GM12878 (cell line): Measurements from ENCODE around the gene TMEM35B. TPM values are rescaled to one million over a fixed set of nuclear protein-coding genes. Genes with fewer than 3 reads are reported as not detected.
"Not testable (repeated sequence)": the region's sequence is repeated elsewhere in the genome, so short reads cannot be mapped to it uniquely, and the experiment has no call there.

Source experiments
- ATAC-seq: fragments of 200-7000 bp; cut with Tn5 transposase; 3 replicates; pipeline ENCODE4 v1.9.1; 2020; ENCODE audit warnings: mild to moderate bottlenecking, moderate library complexity
- BruUV-seq: library from RNA; stranded (reverse); fragments of 400-500 nt; replicated peaks from 2 replicates; lab custom pipeline; 2021; lab: Mats Ljungman, UMichigan
- CTCF ChIA-PET: fragments of 300-600 bp; sonication (Branson Sonifier 250); formaldehyde crosslinking; extraction: SDS; loops from one replicate; lab custom pipeline; 2021; ENCODE audit warnings: inconsistent platforms; lab: Yijun Ruan, JAX
- POLR2A ChIA-PET: fragments of 350-600 bp; formaldehyde crosslinking; extraction: SDS; loops from one replicate; lab custom pipeline; 2021; ENCODE audit warnings: inconsistent platforms; lab: Charles Lee
- RAD21 ChIA-PET: fragments of 300-600 bp; sonication (Branson Sonifier 250); formaldehyde crosslinking; loops from one replicate; lab custom pipeline; 2023; ENCODE audit warnings: antibody characterized with exemption; ENCODE audit not compliant: unreplicated experiment; lab: Charles Lee
- SMC1A ChIA-PET: fragments of 300-600 bp; sonication (Branson Sonifier 250); formaldehyde crosslinking; loops from one replicate; lab custom pipeline; 2023; ENCODE audit not compliant: unreplicated experiment, uncharacterized antibody; lab: Charles Lee
- DNase-seq: peaks from one replicate; pipeline ENCODE4 v3.0.0-alpha.2; 2011; ENCODE audit warnings: low read depth, low spot score
- FAIRE-seq: peaks from 3 replicates; lab custom pipeline; 2011; peaks lifted over from hg19 to GRCh38; lab: Jason Lieb, UNC
- H2AFZ ChIP-seq: 2 replicates; pipeline ENCODE4 v1.6.0; 2011; ENCODE audit warnings: low read depth, low read length, control low read depth; ENCODE audit not compliant: control insufficient read depth
- H3K27ac ChIP-seq: 2 replicates; pipeline ENCODE4 v1.5.1; 2011; ENCODE audit warnings: control low read depth; ENCODE audit not compliant: control insufficient read depth, insufficient read depth
- H3K27me3 ChIP-seq, 2 experiments: replicated peaks in 1 of 2; 2 replicates each; pipeline versions ENCODE4 v1.6.0 to v1.6.1; 2011; ENCODE audit warnings: low read length in 1 of 2; ENCODE audit not compliant: control insufficient read depth in 2 of 2, insufficient read depth in 2 of 2
- H3K36me3 ChIP-seq, 2 experiments: 2 replicates each; pipeline ENCODE4 v1.5.1; 2011; ENCODE audit warnings: low read length in 1 of 2; ENCODE audit not compliant: control insufficient read depth in 2 of 2, insufficient read depth in 2 of 2
- H3K4me1 ChIP-seq: 2 replicates; pipeline ENCODE4 v1.6.1; 2011; ENCODE audit warnings: mild to moderate bottlenecking, low read length, moderate library complexity, mixed read lengths; ENCODE audit not compliant: control insufficient read depth, insufficient read depth
- H3K4me2 ChIP-seq: 2 replicates; pipeline ENCODE4 v1.6.0; 2011; ENCODE audit warnings: control low read depth; ENCODE audit not compliant: control insufficient read depth, insufficient read depth
- H3K4me3 ChIP-seq: fragments of 200-600 bp; sonication (generic); 2 replicates; pipeline ENCODE4 v1.5.1; 2016
- H3K79me2 ChIP-seq: 2 replicates; pipeline ENCODE4 v1.6.0; 2011; ENCODE audit warnings: low read length; ENCODE audit not compliant: control insufficient read depth, insufficient read depth
- H3K9ac ChIP-seq: 2 replicates; pipeline ENCODE4 v1.8.0; 2011; ENCODE audit warnings: low read length, control low read depth, mixed read lengths; ENCODE audit not compliant: control insufficient read depth, insufficient read depth
- H3K9me3 ChIP-seq: replicated peaks from 3 replicates; pipeline ENCODE4 v1.5.1; 2011; ENCODE audit warnings: mild to moderate bottlenecking, low read length; ENCODE audit not compliant: control insufficient read depth, insufficient read depth
- H4K20me1 ChIP-seq: 2 replicates; pipeline ENCODE4 v1.6.0; 2011; ENCODE audit not compliant: control insufficient read depth, insufficient read depth
- BMI1 ChIP-seq: fragments of 450-650 bp; IDR thresholded peaks from 2 replicates; pipeline ENCODE4 v1.6.1; 2016; ENCODE audit warnings: mild to moderate bottlenecking, moderate library complexity, borderline replicate concordance
- E2F8 ChIP-seq: fragments of 450-650 bp; IDR thresholded peaks from 2 replicates; pipeline ENCODE4 v1.6.1; 2018; ENCODE audit warnings: mild to moderate bottlenecking, low read depth, moderate library complexity; ENCODE audit not compliant: partially characterized antibody
- HDGF ChIP-seq: fragments of 450-650 bp; IDR thresholded peaks from 2 replicates; pipeline ENCODE4 v1.6.1; 2016; ENCODE audit warnings: antibody characterized with exemption
- MLLT1 ChIP-seq: fragments of 450-650 bp; IDR thresholded peaks from 2 replicates; pipeline ENCODE4 v1.6.1; 2016; ENCODE audit warnings: mild to moderate bottlenecking
- PML ChIP-seq: IDR thresholded peaks from 2 replicates; pipeline ENCODE4 v1.6.1; 2012; ENCODE audit warnings: low read length, inconsistent platforms
- ZNF592 ChIP-seq: fragments of 450-650 bp; IDR thresholded peaks from 2 replicates; pipeline ENCODE4 v1.6.1; 2017; ENCODE audit warnings: mild to moderate bottlenecking, moderate library complexity
- WGBS: methylation state at CpG from one replicate; pipeline ENCODE4 v1.1.6; 2016; ENCODE audit warnings: low lambda C conversion rate; ENCODE audit not compliant: insufficient replicate concordance, insufficient coverage; ENCODE audit errors: missing lambda C conversion rate; 5-methylcytosine and 5-hydroxymethylcytosine counted together
- in situ Hi-C: fragments of 300-500 bp; cut with MboI; formaldehyde crosslinking; loops from 9 replicates; pipeline ENCODE4 v1.14.3; 2018; ENCODE audit warnings: mixed read lengths
- intact Hi-C: fragments of 100-400 bp; cut with micrococcal nuclease; formaldehyde crosslinking; loops from one replicate; pipeline ENCODE4 v1.14.2; 2022; ENCODE audit not compliant: unreplicated experiment
- polyA plus RNA-seq, 11 experiments: library from polyadenylated mRNA; depleted of rRNA in 4 of 11; unstranded in 6 of 11; stranded (reverse) in 5 of 11; fragments of >200 nt; fragmentation: Nextera tagmentation in 4 of 11; fragmentation: Illumina TruSeq in 1 of 11; extraction: Ambion mirVana in 4 of 11; extraction: Trizol in 1 of 11; gene quantifications; 1 replicate in 1 of 11; 2 replicates in 10 of 11; pipeline versions ENCODE4 v1.2.1 to v1.2.3, GENCODE V29; 2011 to 2016; ENCODE audit warnings: inconsistent platforms in 2 of 11, missing spikeins in 2 of 11, low read depth in 1 of 11
- total RNA-seq, 4 experiments: library from RNA; depleted of rRNA in 3 of 4; stranded (reverse); fragments of >200 nt in 3 of 4; fragmentation: Illumina TruSeq in 1 of 4; extraction: Trizol in 1 of 4; gene quantifications; 2 replicates each; pipeline versions ENCODE4 v1.2.1 to v1.2.3, GENCODE V29; 2013 to 2021

TMEM35B gene
- total and polyA plus RNA-seq, 10 of the 15 experiments (the other 5 are each of a cell fraction or from before 2014, with no cell fraction given), result 14.8 to 138 (median 32.8) TPM

- Histone ChIP-seq H3K9ac (peak overlapping the region; percentile 93), H2AFZ (peak overlapping the region; percentile 97), H3K27ac (peak overlapping the region; percentile 88), H3K79me2 (peaks cover 23% of the 10 kb centered on the region), H3K4me3 (peak overlapping the region; percentile 97), H3K4me2 (peak overlapping the region; percentile 64)
- in situ Hi-C loops, ATAC-seq, H3K27me3 ChIP-seq, H3K9me3 ChIP-seq, H3K4me1 ChIP-seq, DNase-seq, FAIRE-seq, H4K20me1 ChIP-seq, H3K36me3 ChIP-seq: not testable (repeated sequence)
- intact Hi-C loops, result loop anchor here (2.0 to 10.0 kb wide), 2 partner anchors 45 to 199 kb away; partner anchors contain the start of gene ZMYM6
- TSS peak; percentile 86 for BruUV-seq
- ChIA-PET RAD21 (interaction anchor here (0.8 to 2.6 kb wide), 4 partner anchors 31 to 93 kb away, joined by 3 to 12 read pairs (median 6); partner anchors contain the start of genes ZMYM1 and ZMYM6), SMC1A (interaction anchor here (1.0 to 6.0 kb wide), 5 partner anchors 10 to 45 kb away, joined by 3 to 30 read pairs (median 5); partner anchors contain the start of gene ZMYM6), CTCF (interaction anchor here (0.6 to 4.0 kb wide), 12 partner anchors 36 to 217 kb away, joined by 3 to 26 read pairs (median 4); partner anchors contain the start of genes SMIM12, ZMYM1 and ZMYM6), POLR2A (interaction anchor here (0.8 to 3.2 kb wide), 12 partner anchors 11 to 1466 kb away, joined by 3 to 17 read pairs (median 5); partner anchors contain the start of genes SFPQ, SMIM12 and ZMYM1)
- WGBS, result 5% methylated on average over 3 of the region's 3 CpGs
- 0 out of 2 replicates have a peak, but pooled peaks have one; percentile 5 for TF ChIP-seq HDGF
- peak; percentile 38; the same call in 1 of the 2 replicates for TF ChIP-seq PML
- 0 out of 2 replicates have a peak, but pooled peaks have one; percentile 1 for TF ChIP-seq MLLT1
These were observed 410 bp upstream of the TMEM35B start for GRCh38 chr1:34985609-34985904.

GRCh38 chr1:34984435-34984792 lies 733 bp downstream of the TMEM35B start:
- no peaks in the 10 kb centered on the region for H3K36me3 ChIP-seq
- H3K79me2 ChIP-seq, result peaks cover 23% of the 10 kb centered on the region
- in situ Hi-C loops, result no loop called here
- peak overlapping the region; percentile 57 for H3K4me2 ChIP-seq
- no peaks in the 10 kb centered on the region for H3K9me3 ChIP-seq
- H2AFZ ChIP-seq, result peak overlapping the region; percentile 97
- peak overlapping the region; percentile 97 for H3K4me3 ChIP-seq
- H3K27me3 ChIP-seq, result no peaks in the 10 kb centered on the region
- ATAC-seq (peak; percentile 14), FAIRE-seq (no peak), DNase-seq (no peak)
- H3K4me1 ChIP-seq, result peaks cover 9% of the 10 kb centered on the region
- 0% methylated on average over 4 of the region's 4 CpGs for WGBS
- ChIA-PET POLR2A (interaction anchor here (1.0 to 3.2 kb wide), 9 partner anchors 9 to 1467 kb away, joined by 3 to 17 read pairs (median 5); partner anchors contain the start of genes SFPQ and SMIM12), SMC1A (interaction anchor here (0.6 to 6.0 kb wide), 5 partner anchors 9 to 597 kb away, joined by 3 to 30 read pairs (median 3); partner anchors contain the start of gene ZMYM6), CTCF (interaction anchor here (0.6 to 4.0 kb wide), 6 partner anchors 47 to 1484 kb away, joined by 3 to 26 read pairs (median 7); partner anchors contain the start of genes SMIM12 and ZMYM6), RAD21 (interaction anchor here (1.6 to 2.6 kb wide), 3 partner anchors 46 to 94 kb away, joined by 3 to 12 read pairs (median 8); partner anchors contain the start of genes ZMYM1 and ZMYM6)
- peak overlapping the region; percentile 93 for H3K9ac ChIP-seq
- BruUV-seq, result TSS peak; percentile 67
- intact Hi-C loops, result loop anchor here (2.0 to 10.0 kb wide), 2 partner anchors 46 to 200 kb away; partner anchors contain the start of gene ZMYM6
- H4K20me1 ChIP-seq, result no peaks in the 10 kb centered on the region
- peak overlapping the region; percentile 88 for H3K27ac ChIP-seq
- TF ChIP-seq ZNF592 (no peak), BMI1 (no peak), E2F8 (no peak)
